PC-9 (cell line): ENCODE data around the gene ZNF423. TPM values are rescaled to one million over a fixed set of nuclear protein-coding genes. Genes with fewer than 3 reads are reported as not detected.

ENCODE experiments used
- BruUV-seq: library from RNA; stranded (reverse); fragments of 400-500 nt; replicated peaks from 2 replicates; lab custom pipeline; 2021; lab: Mats Ljungman, UMichigan
- CTCF ChIA-PET: fragments of 300-600 bp; sonication (Branson Sonifier 250); formaldehyde crosslinking; loops from one replicate; lab custom pipeline; 2022; ENCODE audit warnings: antibody characterized with exemption; lab: Charles Lee
- POLR2A ChIA-PET: fragments of 300-600 bp; sonication (Branson Sonifier 250); formaldehyde crosslinking; loops from one replicate; lab custom pipeline; 2022; ENCODE audit warnings: antibody characterized with exemption; ENCODE audit not compliant: unreplicated experiment; lab: Charles Lee
- DNase-seq, 2 experiments: peaks; one replicate each; pipeline versions ENCODE4 v3.0.0 to v3.0.0-alpha.2; 2015 to 2022; ENCODE audit warnings: mixed read lengths in 1 of 2
- H2AFZ ChIP-seq: fragments of 200-600 bp; sonication (generic); 2 replicates; pipeline ENCODE4 v1.8.1; 2017; ENCODE audit warnings: antibody characterized with exemption
- H3F3A ChIP-seq: fragments of 200-600 bp; sonication (generic); 2 replicates; pipeline ENCODE4 v1.8.1; 2017; ENCODE audit warnings: antibody characterized with exemption, mild to moderate bottlenecking, low read depth; ENCODE audit not compliant: insufficient read depth
- H3K27ac ChIP-seq: fragments of 200-600 bp; sonication (generic); 2 replicates; pipeline ENCODE4 v1.6.1; 2016; ENCODE audit warnings: mixed run types
- H3K27me3 ChIP-seq: fragments of 200-600 bp; sonication (generic); 2 replicates; pipeline ENCODE4 v1.6.1; 2016; ENCODE audit warnings: low read depth, mixed run types; ENCODE audit not compliant: insufficient read depth
- H3K36me3 ChIP-seq: fragments of 200-600 bp; sonication (generic); 2 replicates; pipeline ENCODE4 v1.6.1; 2016; ENCODE audit warnings: low read depth, mixed run types
- H3K4me1 ChIP-seq: fragments of 200-600 bp; sonication (generic); replicated peaks from 2 replicates; pipeline ENCODE4 v1.6.1; 2016; ENCODE audit warnings: mixed run types; ENCODE audit not compliant: insufficient read depth
- H3K4me2 ChIP-seq: fragments of 200-600 bp; sonication (generic); 2 replicates; pipeline ENCODE4 v1.6.1; 2017; ENCODE audit warnings: mixed run types
- H3K4me3 ChIP-seq: fragments of 200-600 bp; sonication (generic); 2 replicates; pipeline ENCODE4 v1.6.1; 2016; ENCODE audit warnings: mixed run types
- H3K79me2 ChIP-seq: fragments of 200-600 bp; sonication (generic); 2 replicates; pipeline ENCODE4 v1.6.1; 2017; ENCODE audit warnings: low read depth, mixed run types
- H3K9me2 ChIP-seq: fragments of 200-600 bp; sonication (generic); 2 replicates; pipeline ENCODE4 v1.8.1; 2017; ENCODE audit warnings: mild to moderate bottlenecking; ENCODE audit not compliant: insufficient read depth
- H3K9me3 ChIP-seq: fragments of 200-600 bp; sonication (generic); 2 replicates; pipeline ENCODE4 v1.8.1; 2016; ENCODE audit warnings: low read depth; ENCODE audit not compliant: insufficient read depth
- H4K20me1 ChIP-seq: fragments of 200-600 bp; sonication (generic); 2 replicates; pipeline ENCODE4 v1.8.1; 2017; ENCODE audit not compliant: insufficient read depth
- CTCF ChIP-seq: fragments of 200-600 bp; sonication (generic); conservative IDR thresholded peaks from 2 replicates; pipeline ENCODE4 v1.6.1; 2017; ENCODE audit warnings: mixed run types, antibody characterized with exemption, mild to moderate bottlenecking, moderate library complexity
- EZH2 ChIP-seq: fragments of 200-600 bp; sonication (generic); IDR thresholded peaks from 2 replicates; pipeline ENCODE4 v1.8.0; 2017; ENCODE audit warnings: antibody characterized with exemption, low read depth
- intact Hi-C: fragments of 100-400 bp; cut with micrococcal nuclease; formaldehyde crosslinking; loops from one replicate; pipeline ENCODE4 v1.10.0; 2022; ENCODE audit not compliant: unreplicated experiment
- total RNA-seq: library from RNA; stranded (reverse); gene quantifications from 2 replicates; pipeline ENCODE4 v1.2.3, GENCODE V29; 2021

Gene ZNF423
- total RNA-seq, 1 experiment from 2014 or later, result not detected

GRCh38 chr16:49487746-49488145, 368.2 kb downstream of the ZNF423 start:
- Histone ChIP-seq H3F3A (no peaks in the 10 kb centered on the region), H3K27me3 (peaks cover 80% of the 10 kb centered on the region), H3K27ac (no peak overlapping the region), H3K79me2 (no peaks in the 10 kb centered on the region), H3K4me2 (no peak overlapping the region), H3K9me3 (no peaks in the 10 kb centered on the region), H3K4me1 (no peaks in the 10 kb centered on the region), H2AFZ (no peak overlapping the region), H3K4me3 (no peak overlapping the region), H4K20me1 (no peaks in the 10 kb centered on the region), H3K36me3 (no peaks in the 10 kb centered on the region), H3K9me2 (no peaks in the 10 kb centered on the region)
- TF ChIP-seq EZH2 (no peak), CTCF (no peak)
- no peak for DNase-seq
- ChIA-PET POLR2A (no interaction called here), CTCF (no interaction called here)
- intact Hi-C loops, result no loop called here
- no TSS peak for BruUV-seq

DNA sequence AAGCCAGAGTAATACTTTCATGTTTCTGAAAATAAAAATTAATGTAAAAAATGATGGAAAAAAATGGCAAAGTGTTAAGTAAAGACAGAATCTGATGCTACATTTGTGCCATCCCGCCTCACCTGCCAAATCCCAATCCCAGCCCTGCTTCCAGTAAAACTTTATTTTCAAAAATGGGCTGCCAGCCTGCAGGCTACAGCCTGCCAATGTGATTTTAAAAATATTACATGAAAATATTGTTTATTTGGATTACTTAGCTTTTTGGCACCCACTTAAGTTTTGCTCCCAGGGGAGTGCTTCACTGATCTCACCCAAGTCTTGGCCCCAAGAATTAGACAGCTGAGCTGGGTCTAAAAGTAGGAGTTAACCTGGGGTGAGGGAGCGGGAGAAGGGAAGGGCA, 369.5 kb downstream of the ZNF423 start:
- CTCF ChIA-PET, result no interaction called here

DNA sequence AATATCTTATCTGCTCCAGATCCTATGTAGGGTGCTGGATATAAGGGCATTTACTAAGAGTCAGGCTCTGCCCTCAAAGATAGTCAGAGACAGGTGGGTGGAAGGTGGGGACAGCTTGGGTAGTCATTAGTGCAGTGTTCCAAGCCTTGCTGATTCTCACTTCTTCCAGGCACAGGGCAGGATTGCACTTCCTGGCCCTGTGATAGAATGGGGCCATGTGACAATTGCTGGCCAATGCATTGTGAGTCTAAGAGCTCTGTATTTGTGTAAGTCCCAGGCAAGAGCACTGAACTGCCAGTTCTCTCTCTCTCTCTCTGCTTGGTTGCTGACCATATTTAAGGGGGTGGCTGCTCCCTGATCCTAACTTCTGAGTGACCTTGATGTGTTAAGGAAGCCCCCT, 370.2 kb downstream of the ZNF423 start:
- H4K20me1 ChIP-seq, result no peaks in the 10 kb centered on the region
- no peaks in the 10 kb centered on the region for H3F3A ChIP-seq
- no peaks in the 10 kb centered on the region for H3K9me3 ChIP-seq
- no peak overlapping the region for H3K27ac ChIP-seq
- ChIA-PET POLR2A (no interaction called here), CTCF (no interaction called here)
- DNase-seq, result no peak
- TF ChIP-seq CTCF (no peak), EZH2 (no peak)
- no peaks in the 10 kb centered on the region for H3K79me2 ChIP-seq
- no peak overlapping the region for H3K4me2 ChIP-seq
- no TSS peak for BruUV-seq
- H3K27me3 ChIP-seq, result peaks cover 72% of the 10 kb centered on the region
- no peaks in the 10 kb centered on the region for H3K4me1 ChIP-seq
- H3K36me3 ChIP-seq, result no peaks in the 10 kb centered on the region
- intact Hi-C loops, result no loop called here
- no peak overlapping the region for H2AFZ ChIP-seq
- H3K4me3 ChIP-seq, result no peak overlapping the region
- H3K9me2 ChIP-seq, result no peaks in the 10 kb centered on the region

More for the DNA sequence above, 369.5 kb downstream of the ZNF423 start:
- Histone ChIP-seq H3K9me2 (no peaks in the 10 kb centered on the region), H3K27me3 (peaks cover 78% of the 10 kb centered on the region), H3K4me1 (no peaks in the 10 kb centered on the region), H3K79me2 (no peaks in the 10 kb centered on the region), H3K4me2 (no peak overlapping the region), H3K9me3 (no peaks in the 10 kb centered on the region), H3F3A (no peaks in the 10 kb centered on the region), H3K27ac (no peak overlapping the region), H3K36me3 (no peaks in the 10 kb centered on the region), H3K4me3 (no peak overlapping the region), H2AFZ (no peak overlapping the region), H4K20me1 (no peaks in the 10 kb centered on the region)
- TF ChIP-seq CTCF (no peak), EZH2 (no peak)
- BruUV-seq, result no TSS peak
- no peak for DNase-seq
- intact Hi-C loops, result no loop called here
- POLR2A ChIA-PET, result no interaction called here
